Gastrocnemius medialis (tissue), 4 donors: ENCODE measurements around the gene SIGLEC9.

Experiments used
- CTCF ChIP-seq, 5 experiments: fragments of 450-650 bp in 3 of 5; fragments of 200-600 bp in 2 of 5; sonication (generic) in 2 of 5; IDR thresholded peaks in 4 of 5; conservative IDR thresholded peaks in 1 of 5; 1 replicate in 4 of 5; 2 replicates in 1 of 5; pipeline ENCODE4 v1.5.1; 2016 to 2019; ENCODE audit warnings: antibody characterized with exemption in 5 of 5, mild to moderate bottlenecking in 3 of 5, moderate library complexity in 3 of 5
- POLR2A ChIP-seq, 2 donors: fragments of 450-650 bp; IDR thresholded peaks; one replicate each; pipeline ENCODE4 v1.6.1; 2017; ENCODE audit warnings: antibody characterized with exemption in 2 of 2, mild to moderate bottlenecking in 2 of 2, moderate library complexity in 2 of 2

GRCh38 chr19:51137792-51138425 lies 13.2 kb downstream of the SIGLEC9 start:
- no peak for TF ChIP-seq CTCF (IDR thresholded peaks at IDR 0.05 in 4 of 5, conservative IDR thresholded peaks at IDR 0.05 in 1 of 5)
- no peak for TF ChIP-seq POLR2A (IDR thresholded peaks at IDR 0.05)
